Measurements from ENCODE around the gene APOL1. TPM values are rescaled to one million over a fixed set of nuclear protein-coding genes. Genes with fewer than 3 reads are reported as not detected.
"Not testable (repeated sequence)": the region's sequence is repeated elsewhere in the genome, so short reads cannot be mapped to it uniquely, and the experiment has no call there.

APOL1 gene
- total RNA-seq, 1 experiment from 2014 or later = 16.0 TPM

DNA sequence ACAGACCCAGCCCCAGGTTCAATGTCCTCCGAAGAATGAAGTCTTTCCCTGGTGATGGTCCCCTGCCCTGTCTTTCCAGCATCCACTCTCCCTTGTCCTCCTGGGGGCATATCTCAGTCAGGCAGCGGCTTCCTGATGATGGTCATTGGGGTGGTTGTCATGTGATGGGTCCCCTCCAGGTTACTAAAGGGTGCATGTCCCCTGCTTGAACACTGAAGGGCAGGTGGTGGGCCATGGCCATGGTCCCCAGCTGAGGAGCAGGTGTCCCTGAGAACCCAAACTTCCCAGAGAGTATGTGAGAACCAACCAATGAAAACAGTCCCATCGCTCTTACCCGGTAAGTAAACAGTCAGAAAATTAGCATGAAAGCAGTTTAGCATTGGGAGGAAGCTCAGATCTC, 14.1 kb downstream of the APOL1 start:
- POLR2A ChIA-PET = interaction anchor here (0.6 kb wide), 1 partner anchor 12 kb away, joined by 3 read pairs; no protein-coding TSS in a partner anchor
- no peak for TF ChIP-seq SIN3A (IDR thresholded peaks at IDR 0.05; ENCODE audit: borderline replicate concordance, insufficient read depth, low read depth, low read length)
- TF ChIP-seq CTCF (IDR thresholded peaks at IDR 0.05) = no peak
- TF ChIP-seq POLR2AphosphoS5 (IDR thresholded peaks at IDR 0.05; ENCODE audit: low read depth, low read length) = no peak
- no peak for TF ChIP-seq TCF7L2 (IDR thresholded peaks at IDR 0.05; ENCODE audit: low read depth, low read length)
- H3K36me3 ChIP-seq (ENCODE audit: control insufficient read depth, insufficient read depth, low read length) = no peaks in the 10 kb centered on the region
- CTCF ChIA-PET = interaction anchor here (0.6 kb wide), 2 partner anchors 11 to 72 kb away, joined by 3 to 7 read pairs; no protein-coding TSS in a partner anchor
- H3K27ac ChIP-seq (ENCODE audit: low read length) = no peak overlapping the region
- no peaks in the 10 kb centered on the region for H3K27me3 ChIP-seq (ENCODE audit: control insufficient read depth, insufficient read depth, low read length)
- H3K4me3 ChIP-seq (ENCODE audit: low read depth in 2 of 2, low read length in 2 of 2) = no peak overlapping the region
- intact Hi-C loops (cut with micrococcal nuclease; ENCODE audit: unreplicated experiment) (no loop called here), in situ Hi-C loops (cut with HindIII; ENCODE audit: low pct_unique_long_range_greater_than_20kb, low sequenced_read_pairs) (no loop called here)
- no peak for DNase-seq (ENCODE audit: low read depth, low spot score)
- TSS peak; percentile 94 for BruUV-seq (replicated peaks)
- no peaks in the 10 kb centered on the region for H3K9me3 ChIP-seq (ENCODE audit: control insufficient read depth, insufficient read depth, low read depth, low read length)
- H3K4me1 ChIP-seq (ENCODE audit: control insufficient read depth, insufficient read depth, low read length) = no peaks in the 10 kb centered on the region
- no peak for ATAC-seq

DNA sequence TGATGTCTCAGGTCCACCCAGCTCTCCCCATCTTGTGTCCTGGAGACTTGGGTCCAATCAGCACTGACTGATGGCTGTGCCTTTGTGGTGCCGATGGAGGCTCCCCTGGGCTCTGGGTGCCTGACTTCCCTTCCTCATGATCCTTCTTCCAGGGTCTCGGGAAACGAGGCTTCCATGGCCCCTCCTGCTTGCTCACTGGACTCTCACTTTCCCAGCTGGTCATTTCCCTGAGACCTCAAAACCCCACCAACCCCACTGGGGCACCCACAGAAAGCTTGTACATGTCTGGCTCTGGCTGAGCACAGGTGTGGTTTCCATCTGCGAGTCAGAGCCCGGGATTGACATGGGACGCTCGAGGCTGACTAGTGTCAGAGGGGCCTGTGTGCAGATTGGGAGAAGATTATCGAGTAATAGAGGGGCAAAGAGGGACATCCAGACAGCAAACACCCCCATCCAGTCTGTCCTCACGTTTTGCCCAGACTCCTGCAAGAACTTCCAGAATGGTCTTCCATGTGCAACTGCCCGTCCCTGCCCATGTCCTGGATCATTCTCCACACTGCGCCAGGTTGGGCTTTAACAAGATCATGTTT, 15.1 kb downstream of the APOL1 start:
- ChIA-PET POLR2A (no interaction called here), CTCF (no interaction called here)
- TF ChIP-seq, protein P1, sequence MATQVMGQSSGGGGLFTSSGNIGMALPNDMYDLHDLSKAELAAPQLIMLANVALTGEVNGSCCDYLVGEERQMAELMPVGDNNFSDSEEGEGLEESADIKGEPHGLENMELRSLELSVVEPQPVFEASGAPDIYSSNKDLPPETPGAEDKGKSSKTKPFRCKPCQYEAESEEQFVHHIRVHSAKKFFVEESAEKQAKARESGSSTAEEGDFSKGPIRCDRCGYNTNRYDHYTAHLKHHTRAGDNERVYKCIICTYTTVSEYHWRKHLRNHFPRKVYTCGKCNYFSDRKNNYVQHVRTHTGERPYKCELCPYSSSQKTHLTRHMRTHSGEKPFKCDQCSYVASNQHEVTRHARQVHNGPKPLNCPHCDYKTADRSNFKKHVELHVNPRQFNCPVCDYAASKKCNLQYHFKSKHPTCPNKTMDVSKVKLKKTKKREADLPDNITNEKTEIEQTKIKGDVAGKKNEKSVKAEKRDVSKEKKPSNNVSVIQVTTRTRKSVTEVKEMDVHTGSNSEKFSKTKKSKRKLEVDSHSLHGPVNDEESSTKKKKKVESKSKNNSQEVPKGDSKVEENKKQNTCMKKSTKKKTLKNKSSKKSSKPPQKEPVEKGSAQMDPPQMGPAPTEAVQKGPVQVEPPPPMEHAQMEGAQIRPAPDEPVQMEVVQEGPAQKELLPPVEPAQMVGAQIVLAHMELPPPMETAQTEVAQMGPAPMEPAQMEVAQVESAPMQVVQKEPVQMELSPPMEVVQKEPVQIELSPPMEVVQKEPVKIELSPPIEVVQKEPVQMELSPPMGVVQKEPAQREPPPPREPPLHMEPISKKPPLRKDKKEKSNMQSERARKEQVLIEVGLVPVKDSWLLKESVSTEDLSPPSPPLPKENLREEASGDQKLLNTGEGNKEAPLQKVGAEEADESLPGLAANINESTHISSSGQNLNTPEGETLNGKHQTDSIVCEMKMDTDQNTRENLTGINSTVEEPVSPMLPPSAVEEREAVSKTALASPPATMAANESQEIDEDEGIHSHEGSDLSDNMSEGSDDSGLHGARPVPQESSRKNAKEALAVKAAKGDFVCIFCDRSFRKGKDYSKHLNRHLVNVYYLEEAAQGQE (IDR thresholded peaks at IDR 0.05; ENCODE audit: insufficient read depth in 1 of 2, low read depth in 2 of 2, low read length in 1 of 2) = no peak
- TF ChIP-seq POLR2AphosphoS5 (IDR thresholded peaks at IDR 0.05; ENCODE audit: low read depth, low read length) = no peak
- no peak for TF ChIP-seq SIN3A (IDR thresholded peaks at IDR 0.05; ENCODE audit: borderline replicate concordance, insufficient read depth, low read depth, low read length)
- TF ChIP-seq CTCF (IDR thresholded peaks at IDR 0.05) = no peak
- TF ChIP-seq TCF7L2 (IDR thresholded peaks at IDR 0.05; ENCODE audit: low read depth, low read length) = no peak
- BruUV-seq (replicated peaks) = no TSS peak
- no peaks in the 10 kb centered on the region for H3K9me3 ChIP-seq (ENCODE audit: control insufficient read depth, insufficient read depth, low read depth, low read length)
- H3K27ac ChIP-seq (ENCODE audit: low read length) = no peak overlapping the region
- H3K27me3 ChIP-seq (ENCODE audit: control insufficient read depth, insufficient read depth, low read length) = no peaks in the 10 kb centered on the region
- DNase-seq (ENCODE audit: low read depth, low spot score) (no peak), ATAC-seq (no peak)
- intact Hi-C loops (cut with micrococcal nuclease; ENCODE audit: unreplicated experiment) (no loop called here), in situ Hi-C loops (cut with HindIII; ENCODE audit: low pct_unique_long_range_greater_than_20kb, low sequenced_read_pairs) (no loop called here)
- no peaks in the 10 kb centered on the region for H3K4me1 ChIP-seq (ENCODE audit: control insufficient read depth, insufficient read depth, low read length)
- no peak overlapping the region for H3K4me3 ChIP-seq (ENCODE audit: low read depth in 2 of 2, low read length in 2 of 2)
- no peaks in the 10 kb centered on the region for H3K36me3 ChIP-seq (ENCODE audit: control insufficient read depth, insufficient read depth, low read length)

DNA sequence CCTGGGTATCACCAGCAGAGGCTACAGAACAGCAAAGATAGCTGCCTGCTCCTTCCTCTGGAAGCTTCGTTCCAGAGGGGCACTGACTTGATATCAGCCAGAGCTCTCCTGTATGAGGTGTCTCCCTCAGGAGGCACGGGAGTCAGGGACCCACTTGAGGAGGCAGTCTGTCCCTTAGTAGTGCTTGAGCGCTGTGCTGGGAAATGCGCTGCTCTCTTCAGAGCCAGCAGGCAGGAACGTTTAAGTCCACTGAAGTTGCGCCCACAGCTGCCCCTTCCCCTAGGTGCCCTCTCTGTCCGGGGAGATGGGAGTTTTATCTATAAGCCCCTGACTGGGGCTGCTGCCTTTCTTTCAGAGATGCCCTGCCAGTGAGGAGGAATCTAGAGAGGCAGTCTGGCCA, 18.3 kb downstream of the APOL1 start:
- H3K27me3 ChIP-seq (ENCODE audit: control insufficient read depth, insufficient read depth, low read length); H3K4me3 ChIP-seq (ENCODE audit: low read depth in 2 of 2, low read length in 2 of 2); ATAC-seq; CTCF ChIA-PET; H3K9me3 ChIP-seq (ENCODE audit: control insufficient read depth, insufficient read depth, low read depth, low read length); intact Hi-C loops (cut with micrococcal nuclease; ENCODE audit: unreplicated experiment); H3K27ac ChIP-seq (ENCODE audit: low read length); BruUV-seq (replicated peaks); in situ Hi-C loops (cut with HindIII; ENCODE audit: low pct_unique_long_range_greater_than_20kb, low sequenced_read_pairs); DNase-seq (ENCODE audit: low read depth, low spot score); H3K36me3 ChIP-seq (ENCODE audit: control insufficient read depth, insufficient read depth, low read length); POLR2A ChIA-PET; H3K4me1 ChIP-seq (ENCODE audit: control insufficient read depth, insufficient read depth, low read length): not testable (repeated sequence)

DNA sequence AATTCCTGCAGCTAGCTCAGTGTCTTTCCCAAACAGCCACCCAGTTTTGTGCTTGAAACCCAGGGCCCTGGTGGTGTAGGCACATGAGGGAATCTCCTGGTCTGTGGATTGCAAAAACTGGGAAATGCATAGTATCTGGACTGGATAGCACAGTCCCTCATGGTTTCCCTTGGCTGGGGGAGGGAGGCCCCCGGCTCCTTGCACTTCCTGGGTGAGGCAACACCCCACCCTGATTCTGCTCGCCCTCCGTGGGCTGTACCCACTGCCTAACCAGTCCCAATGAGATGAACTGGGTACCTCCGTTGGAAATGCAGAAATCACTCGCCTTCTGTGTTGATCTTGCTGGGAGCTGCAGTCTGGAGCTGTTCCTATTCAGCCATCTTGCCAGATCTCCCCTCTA, 19.0 kb downstream of the APOL1 start:
- H3K27me3 ChIP-seq (ENCODE audit: control insufficient read depth, insufficient read depth, low read length); intact Hi-C loops (cut with micrococcal nuclease; ENCODE audit: unreplicated experiment); ATAC-seq; H3K4me1 ChIP-seq (ENCODE audit: control insufficient read depth, insufficient read depth, low read length); H3K36me3 ChIP-seq (ENCODE audit: control insufficient read depth, insufficient read depth, low read length); in situ Hi-C loops (cut with HindIII; ENCODE audit: low pct_unique_long_range_greater_than_20kb, low sequenced_read_pairs); BruUV-seq (replicated peaks); H3K9me3 ChIP-seq (ENCODE audit: control insufficient read depth, insufficient read depth, low read depth, low read length); H3K27ac ChIP-seq (ENCODE audit: low read length); H3K4me3 ChIP-seq (ENCODE audit: low read depth in 2 of 2, low read length in 2 of 2); POLR2A ChIA-PET; DNase-seq (ENCODE audit: low read depth, low spot score); CTCF ChIA-PET: not testable (repeated sequence)

Measured in Panc1 (cell line).